GM12875 (cell line): ENCODE measurements around the gene GDAP1L1.
"Not testable (repeated sequence)": the region's sequence is repeated elsewhere in the genome, so short reads cannot be mapped to it uniquely, and the experiment has no call there.

ENCODE experiments used
- H3K4me3 ChIP-seq: one replicate; pipeline ENCODE4 v1.5.1; 2011; ENCODE audit warnings: low read depth, low read length, control low read depth
- TF ChIP-seq, protein P1 (sequence below): IDR thresholded peaks from 2 replicates; pipeline ENCODE4 v1.5.1; 2011; ENCODE audit warnings: low read depth, mild to moderate bottlenecking, control low read depth, inconsistent platforms, low read length, moderate library complexity, borderline replicate concordance; ENCODE audit not compliant: insufficient read depth

Gene GDAP1L1

DNA sequence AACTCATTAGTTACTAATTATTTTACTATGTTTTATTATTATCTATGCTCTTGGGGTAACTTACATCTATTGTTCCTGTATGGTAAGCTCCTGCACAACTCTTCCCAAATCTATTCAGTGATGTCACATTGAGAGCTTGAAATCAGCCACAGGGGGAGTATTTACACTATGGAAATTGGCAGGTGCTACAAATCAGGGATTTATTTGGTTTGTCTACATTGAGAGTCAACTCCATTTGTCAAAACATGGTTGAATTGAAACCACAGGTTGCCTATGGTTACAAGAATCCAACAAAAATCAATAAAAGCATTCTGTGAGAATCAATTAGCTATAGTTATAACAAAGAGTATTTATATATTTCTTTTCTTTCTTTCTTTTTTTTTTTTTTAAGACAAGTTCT is 67.8 kb downstream of the GDAP1L1 start:
- TF ChIP-seq, protein P1, sequence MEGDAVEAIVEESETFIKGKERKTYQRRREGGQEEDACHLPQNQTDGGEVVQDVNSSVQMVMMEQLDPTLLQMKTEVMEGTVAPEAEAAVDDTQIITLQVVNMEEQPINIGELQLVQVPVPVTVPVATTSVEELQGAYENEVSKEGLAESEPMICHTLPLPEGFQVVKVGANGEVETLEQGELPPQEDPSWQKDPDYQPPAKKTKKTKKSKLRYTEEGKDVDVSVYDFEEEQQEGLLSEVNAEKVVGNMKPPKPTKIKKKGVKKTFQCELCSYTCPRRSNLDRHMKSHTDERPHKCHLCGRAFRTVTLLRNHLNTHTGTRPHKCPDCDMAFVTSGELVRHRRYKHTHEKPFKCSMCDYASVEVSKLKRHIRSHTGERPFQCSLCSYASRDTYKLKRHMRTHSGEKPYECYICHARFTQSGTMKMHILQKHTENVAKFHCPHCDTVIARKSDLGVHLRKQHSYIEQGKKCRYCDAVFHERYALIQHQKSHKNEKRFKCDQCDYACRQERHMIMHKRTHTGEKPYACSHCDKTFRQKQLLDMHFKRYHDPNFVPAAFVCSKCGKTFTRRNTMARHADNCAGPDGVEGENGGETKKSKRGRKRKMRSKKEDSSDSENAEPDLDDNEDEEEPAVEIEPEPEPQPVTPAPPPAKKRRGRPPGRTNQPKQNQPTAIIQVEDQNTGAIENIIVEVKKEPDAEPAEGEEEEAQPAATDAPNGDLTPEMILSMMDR: no peak
- no peak overlapping the region for H3K4me3 ChIP-seq

DNA sequence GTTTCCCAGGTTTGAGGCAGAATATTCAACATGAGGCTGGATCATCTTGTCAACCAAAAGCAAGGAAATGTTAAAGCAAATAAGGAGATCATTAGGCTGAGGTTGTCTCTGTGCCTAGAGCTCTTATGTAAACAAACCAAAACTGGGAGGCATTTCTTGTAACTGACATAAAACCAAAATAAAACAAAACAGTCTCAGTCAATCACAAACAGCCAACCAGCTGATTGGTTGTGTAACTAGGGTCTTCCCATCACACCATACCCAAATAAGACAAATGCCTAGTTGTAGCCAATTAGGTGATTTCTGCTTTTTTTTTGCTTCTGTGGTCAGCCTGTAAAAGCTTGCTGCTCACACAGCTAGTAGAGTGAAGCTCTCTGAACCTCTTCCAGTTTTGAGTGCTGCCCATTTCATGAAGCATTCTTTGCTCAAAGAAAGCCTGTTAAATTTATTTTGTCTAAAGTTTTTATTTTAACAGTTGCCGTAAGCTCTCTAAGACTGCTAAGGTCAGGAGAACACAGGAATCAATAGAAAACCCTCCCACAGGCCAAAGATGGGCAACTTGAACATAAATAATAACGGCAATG is 72.8 kb downstream of the GDAP1L1 start:
- no peak overlapping the region for H3K4me3 ChIP-seq
- TF ChIP-seq, protein P1: no peak

DNA sequence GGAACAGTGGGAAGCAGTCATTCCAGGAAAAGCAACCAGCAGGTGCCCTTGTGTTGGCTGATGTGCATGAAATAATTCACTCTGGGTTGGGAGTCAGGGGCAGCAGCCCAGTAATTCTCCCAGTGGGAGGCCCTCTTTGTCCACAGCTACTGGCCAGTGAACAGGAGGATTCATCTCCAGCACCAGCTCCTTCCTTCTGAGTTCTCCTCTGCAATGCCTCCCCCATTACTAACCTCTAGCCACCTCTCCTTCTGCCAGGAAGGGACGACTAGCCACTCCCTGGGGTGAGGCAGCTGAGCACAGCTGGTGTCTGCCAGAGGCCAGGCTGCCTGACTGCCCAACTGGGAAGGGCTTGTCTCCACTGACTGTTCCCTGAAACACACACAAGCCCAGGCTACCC is 77.2 kb downstream of the GDAP1L1 start:
- TF ChIP-seq, protein P1: no peak

DNA sequence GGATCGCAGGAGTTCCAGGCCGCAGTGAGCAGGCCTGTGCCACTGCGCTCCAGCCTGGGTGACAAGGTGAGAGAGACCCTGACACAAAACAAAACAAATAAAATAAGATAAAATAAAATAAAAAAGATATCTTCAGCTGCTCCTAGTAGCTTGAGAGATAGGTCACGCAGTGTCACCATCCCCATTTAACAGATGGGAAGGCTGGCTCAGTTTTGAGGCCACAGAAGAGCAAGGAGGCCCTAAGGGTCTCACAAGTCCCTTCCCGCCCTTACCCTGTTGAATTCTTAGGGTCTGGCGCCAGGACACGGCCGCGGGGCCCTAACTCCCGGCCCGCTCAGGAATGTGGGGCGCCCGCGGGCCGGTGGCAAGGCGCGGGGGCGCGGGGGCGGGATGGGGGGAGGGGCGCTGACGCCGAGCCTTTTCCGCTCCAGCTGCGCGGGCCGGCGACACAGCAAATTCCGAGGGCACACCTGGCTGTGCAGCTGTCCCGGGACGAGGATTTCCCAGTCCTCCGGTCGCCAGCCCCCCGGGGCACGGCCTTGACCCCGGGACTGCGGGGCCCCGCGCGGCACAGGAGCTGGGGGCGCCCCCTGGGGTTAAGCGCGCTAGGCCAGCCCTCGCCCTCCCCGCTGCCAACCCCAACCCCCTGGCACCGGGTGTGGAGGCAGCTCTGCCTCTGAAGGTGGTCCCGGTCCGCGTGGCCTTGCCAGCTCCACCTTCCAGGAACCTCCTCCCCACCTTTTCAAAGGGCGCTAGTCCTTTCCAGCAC is 79.5 kb downstream of the GDAP1L1 start:
- TF ChIP-seq, protein P1: 0 out of 2 replicates have a peak, but pooled peaks have one; percentile 15
- H3K4me3 ChIP-seq: no peak overlapping the region

More for the DNA sequence above, 77.2 kb downstream of the GDAP1L1 start:
- no peak overlapping the region for H3K4me3 ChIP-seq

DNA sequence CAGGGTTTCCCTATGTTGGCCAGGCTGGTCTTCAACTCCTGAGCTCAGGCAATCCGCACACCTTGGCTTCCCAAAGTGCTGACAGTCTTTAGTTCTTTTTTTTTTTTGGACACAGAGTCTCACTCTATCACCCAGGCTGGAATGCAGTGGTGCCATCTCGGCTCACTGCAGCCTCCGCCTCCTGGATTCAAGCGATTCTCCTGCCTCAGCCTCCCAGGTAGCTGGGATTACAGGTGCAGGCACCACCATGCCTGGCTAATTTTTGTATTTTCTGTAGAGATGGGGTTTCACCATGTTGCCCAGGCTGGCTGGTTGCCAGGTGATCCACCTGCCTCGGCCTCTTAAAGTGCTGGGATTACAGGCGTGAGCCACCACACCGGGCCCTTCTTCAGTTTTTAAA is 80.6 kb downstream of the GDAP1L1 start:
- H3K4me3 ChIP-seq: not testable (repeated sequence)

DNA sequence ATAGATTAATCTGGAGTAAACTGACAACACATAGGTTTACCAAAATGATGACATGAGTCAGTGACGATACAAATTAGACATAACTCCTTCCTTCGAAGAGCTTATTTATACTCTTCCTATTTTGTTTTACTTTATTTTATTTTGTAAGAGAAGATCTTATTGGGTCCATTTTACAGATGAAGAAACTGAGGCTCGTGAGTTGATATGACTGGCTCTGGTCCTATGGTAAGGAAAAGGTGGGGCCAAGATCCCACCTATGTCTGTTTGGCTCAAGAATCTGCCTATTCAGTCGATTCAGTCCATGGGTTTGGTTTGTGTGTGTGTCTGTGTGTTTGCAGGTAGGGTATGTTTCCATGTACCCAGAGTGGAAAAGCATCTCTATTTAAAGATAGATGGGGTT is 81.3 kb downstream of the GDAP1L1 start:
- no peak overlapping the region for H3K4me3 ChIP-seq
- TF ChIP-seq, protein P1: no peak
